AML-193 (cell line): ENCODE measurements around the gene PSMC5.
"Not testable (repeated sequence)": the region's sequence is repeated elsewhere in the genome, so short reads cannot be mapped to it uniquely, and the experiment has no call there.

Source experiments
- DNase-seq, 2 experiments: peaks; one replicate each; lab custom pipeline; 2025; lab: John Stamatoyannopoulos, UW

PSMC5 gene

GRCh38 chr17:63827002-63827800 is at the start of gene PSMC5, which contains the start of gene FTSJ3:
TSS of gene PSMC5 (plus strand) at chr17:63827431. CDS start at chr17:63827491, 60 bp downstream.
TSS of gene FTSJ3 (minus strand) at chr17:63827663. CDS start at chr17:63826902, 761 bp downstream.
- peak; percentile 98 for DNase-seq

GRCh38 chr17:63780507-63780906 is 46.7 kb upstream of the PSMC5 start:
- no peak for DNase-seq

GRCh38 chr17:63780928-63781327 is 46.3 kb upstream of the PSMC5 start:
- no peak for DNase-seq

- no peak for DNase-seq
Observed at GRCh38 chr17:63783522-63783921, 43.7 kb upstream of the PSMC5 start.

- DNase-seq = no peak
Observed at GRCh38 chr17:63785556-63785955, 41.7 kb upstream of the PSMC5 start.

- no peak for DNase-seq
Observed at GRCh38 chr17:63786117-63786516, 41.1 kb upstream of the PSMC5 start.

GRCh38 chr17:63786971-63787711 is 40.1 kb upstream of the PSMC5 start:
- no peak for DNase-seq

GRCh38 chr17:63790057-63790456 is 37.2 kb upstream of the PSMC5 start:
- no peak for DNase-seq

GRCh38 chr17:63792055-63792729 is 35.0 kb upstream of the PSMC5 start:
- DNase-seq = no peak

- DNase-seq = not testable (repeated sequence)
Observed at GRCh38 chr17:63796375-63796774, 30.9 kb upstream of the PSMC5 start.

GRCh38 chr17:63798572-63799106 is 28.6 kb upstream of the PSMC5 start:
- DNase-seq = no peak

GRCh38 chr17:63800783-63801182 is 26.4 kb upstream of the PSMC5 start:
- no peak for DNase-seq

- no peak for DNase-seq
Observed at GRCh38 chr17:63804328-63804727, 22.9 kb upstream of the PSMC5 start.

GRCh38 chr17:63805591-63805990 is 21.6 kb upstream of the PSMC5 start:
- DNase-seq = no peak

- no peak for DNase-seq
Observed at GRCh38 chr17:63809970-63810369, 17.3 kb upstream of the PSMC5 start.

GRCh38 chr17:63816123-63816522 is 11.1 kb upstream of the PSMC5 start:
- no peak for DNase-seq

GRCh38 chr17:63816669-63817068 is 10.6 kb upstream of the PSMC5 start:
- DNase-seq = no peak

GRCh38 chr17:63817736-63818385 is 9.4 kb upstream of the PSMC5 start:
- no peak for DNase-seq

GRCh38 chr17:63819131-63819530 is 8.1 kb upstream of the PSMC5 start:
- no peak for DNase-seq

- DNase-seq = no peak
Observed at GRCh38 chr17:63819585-63820537, 7.4 kb upstream of the PSMC5 start.
